ENCODE results near the gene GYPE. TPM values are rescaled to one million over a fixed set of nuclear protein-coding genes. Genes with fewer than 3 reads are reported as not detected.

Gene GYPE
- total RNA-seq, 1 experiment from 2014 or later = not detected

Other genes starting within 250 kb of the GYPE start
- not detected in 2 replicates for gene FREM3, start 204.9 kb downstream of the GYPE start, total RNA-seq (2021)
- not detected in 2 replicates for gene GYPB, start 113.8 kb upstream of the GYPE start, total RNA-seq (2021)
- not detected in 2 replicates for gene GYPA, start 235.2 kb upstream of the GYPE start, total RNA-seq (2021)